NCI-H187 (cell line): Measurements from ENCODE around the gene NCOA3.
"Not testable (repeated sequence)": the region's sequence is repeated elsewhere in the genome, so short reads cannot be mapped to it uniquely, and the experiment has no call there.

Experiments
- DNase-seq, 2 experiments: peaks; one replicate each; lab custom pipeline; 2025; lab: John Stamatoyannopoulos, UW

Gene NCOA3

GRCh38 chr20:47540443-47541354, 39.0 kb downstream of the NCOA3 start:
- DNase-seq: no peak

- DNase-seq: no peak
These were observed 39.8 kb downstream of the NCOA3 start for GRCh38 chr20:47541355-47541922.

- DNase-seq: no peak
These were observed 41.3 kb downstream of the NCOA3 start for GRCh38 chr20:47543006-47543431.

GRCh38 chr20:47544240-47544639, 42.6 kb downstream of the NCOA3 start:
- DNase-seq: no peak

- no peak for DNase-seq
These were observed 43.2 kb downstream of the NCOA3 start for GRCh38 chr20:47544852-47545251.

GRCh38 chr20:47545499-47545898, 43.8 kb downstream of the NCOA3 start:
- DNase-seq: no peak

- DNase-seq: no peak
These were observed 44.7 kb downstream of the NCOA3 start for GRCh38 chr20:47546184-47547033.

- DNase-seq: no peak
These were observed 45.3 kb downstream of the NCOA3 start for GRCh38 chr20:47547034-47547387.

- DNase-seq: no peak
These were observed 48.0 kb downstream of the NCOA3 start for GRCh38 chr20:47549671-47550070.

- no peak for DNase-seq
These were observed 49.5 kb downstream of the NCOA3 start for GRCh38 chr20:47551222-47551621.

GRCh38 chr20:47551841-47552240, 50.2 kb downstream of the NCOA3 start:
- DNase-seq: peak; percentile 0 to 47

- DNase-seq: no peak
These were observed 51.3 kb downstream of the NCOA3 start for GRCh38 chr20:47552996-47553395.

- DNase-seq: not testable (repeated sequence)
These were observed 52.0 kb downstream of the NCOA3 start for GRCh38 chr20:47553594-47554235.

- DNase-seq: not testable (repeated sequence)
These were observed 52.6 kb downstream of the NCOA3 start for GRCh38 chr20:47554283-47554682.

- no peak for DNase-seq
These were observed 55.5 kb downstream of the NCOA3 start for GRCh38 chr20:47557218-47557617.

GRCh38 chr20:47557791-47558190, 56.1 kb downstream of the NCOA3 start:
- DNase-seq: no peak

GRCh38 chr20:47558295-47559066, 56.8 kb downstream of the NCOA3 start:
- no peak for DNase-seq

- DNase-seq: no peak
These were observed 57.5 kb downstream of the NCOA3 start for GRCh38 chr20:47559141-47559540.

GRCh38 chr20:47561180-47561579, 59.5 kb downstream of the NCOA3 start:
- no peak for DNase-seq

- DNase-seq: no peak
These were observed 60.2 kb downstream of the NCOA3 start for GRCh38 chr20:47561603-47562583.
